Stomach (tissue), 9 donors: Measurements from ENCODE around the gene AMIGO3. TPM values are rescaled to one million over a fixed set of nuclear protein-coding genes. Genes with fewer than 3 reads are reported as not detected.

Source experiments
- DNase-seq, 2 donors: peaks; one replicate each; pipeline versions ENCODE4 v3.0.0 to v3.0.0-alpha.2; 2013 to 2019
- H3K27ac ChIP-seq, 5 donors: fragments of 200-600 bp in 4 of 5; sonication (generic) in 4 of 5; one replicate each; pipeline ENCODE4 v1.5.1; 2013 to 2019; ENCODE audit warnings: mild to moderate bottlenecking in 1 of 5, moderate library complexity in 1 of 5
- H3K27me3 ChIP-seq, 3 donors: fragments of 200-600 bp; sonication (generic); one replicate each; pipeline ENCODE4 v1.5.1; 2017 to 2019; ENCODE audit warnings: mixed run types in 1 of 3
- H3K36me3 ChIP-seq, 4 donors: fragments of 200-600 bp; sonication (generic); 1 replicate in 3 of 4; 2 replicates in 1 of 4; pipeline ENCODE4 v1.5.1; 2016 to 2019
- H3K4me1 ChIP-seq, 4 donors: fragments of 200-600 bp; sonication (generic); one replicate each; pipeline ENCODE4 v1.5.1; 2016 to 2019
- H3K4me3 ChIP-seq, 4 donors: fragments of 200-600 bp; sonication (generic) in 3 of 4; one replicate each; pipeline ENCODE4 v1.5.1; 2016 to 2019; ENCODE audit warnings: mild to moderate bottlenecking in 1 of 4
- H3K9me3 ChIP-seq, 4 donors: fragments of 200-600 bp; sonication (generic); one replicate each; pipeline ENCODE4 v1.5.1; 2016 to 2019
- EP300 ChIP-seq: sonication (generic); formaldehyde crosslinking; IDR thresholded peaks from one replicate; pipeline ENCODE4 v1.6.1; 2017; ENCODE audit warnings: antibody characterized with exemption
- POLR2A ChIP-seq, 4 donors: fragments of 450-650 bp; IDR thresholded peaks; one replicate each; pipeline ENCODE4 v1.6.1; 2016; ENCODE audit warnings: antibody characterized with exemption in 4 of 4, control low read depth in 2 of 4, mild to moderate bottlenecking in 1 of 4, moderate library complexity in 1 of 4
- POLR2AphosphoS5 ChIP-seq, 3 donors: sonication (generic); formaldehyde crosslinking; IDR thresholded peaks; one replicate each; pipeline ENCODE4 v1.6.1; 2016; ENCODE audit warnings: antibody characterized with exemption in 3 of 3
- WGBS, 5 donors: extraction: QIAGEN DNeasy Blood & Tissue Kit in 3 of 5; methylation state at CpG; one replicate each; pipeline versions ENCODE4 v1.1.5 to v1.1.7; 2013 to 2018; 5-methylcytosine and 5-hydroxymethylcytosine counted together
- intact Hi-C: fragments of 100-400 bp; cut with DNase I; formaldehyde crosslinking; loops from one replicate; pipeline ENCODE4 v1.15.1; 2023; ENCODE audit warnings: low total_unique reads
- polyA plus RNA-seq, 3 donors: library from polyadenylated mRNA; stranded (reverse); fragments of 200-250 nt; gene quantifications; one replicate each; pipeline ENCODE4 v1.2.3, GENCODE V29; 2013
- total RNA-seq, 5 donors: library from RNA; depleted of rRNA; stranded (reverse); fragments of >200 nt; gene quantifications; one replicate each; pipeline versions ENCODE4 v1.1.0 to v1.2.3, GENCODE V29; 2014 to 2016
- TF ChIP-seq, protein P1 (sequence below), 7 experiments: fragments of 450-650 bp in 4 of 7; fragments of 200-600 bp in 3 of 7; sonication (generic) in 3 of 7; IDR thresholded peaks; one replicate each; pipeline ENCODE4 v1.5.1; 2016 to 2019; ENCODE audit warnings: antibody characterized with exemption in 7 of 7, control low read depth in 2 of 7, mild to moderate bottlenecking in 1 of 7
- donor health status: healthy with polysubstance abuse.
- donor health status: Bipolar disorder and iron deficiency.
- donor health status: healthy.

Gene AMIGO3
- total and polyA plus RNA-seq, 8 donors: 0.19 to 1.3 (median 0.80) TPM; not detected in 4

DNA sequence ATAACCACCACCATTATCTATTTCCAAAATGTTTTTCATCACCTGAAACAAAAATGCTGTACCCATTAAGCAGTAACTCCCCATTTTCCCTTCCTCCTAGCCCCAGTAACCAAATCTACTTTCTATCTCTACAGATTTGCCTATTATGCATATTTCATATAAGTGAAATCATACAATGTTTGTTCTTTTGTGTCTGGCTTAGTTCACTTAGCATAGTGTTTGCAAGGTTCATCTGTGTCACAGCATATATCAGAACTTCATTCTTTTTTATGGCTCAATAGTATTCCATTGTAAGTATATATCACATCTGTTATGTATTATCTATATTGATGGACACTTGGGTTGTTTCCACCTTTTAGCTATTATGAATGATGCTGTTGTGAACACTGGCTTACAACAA lies 20.9 kb upstream of the AMIGO3 start:
- intact Hi-C loops: no loop called here

DNA sequence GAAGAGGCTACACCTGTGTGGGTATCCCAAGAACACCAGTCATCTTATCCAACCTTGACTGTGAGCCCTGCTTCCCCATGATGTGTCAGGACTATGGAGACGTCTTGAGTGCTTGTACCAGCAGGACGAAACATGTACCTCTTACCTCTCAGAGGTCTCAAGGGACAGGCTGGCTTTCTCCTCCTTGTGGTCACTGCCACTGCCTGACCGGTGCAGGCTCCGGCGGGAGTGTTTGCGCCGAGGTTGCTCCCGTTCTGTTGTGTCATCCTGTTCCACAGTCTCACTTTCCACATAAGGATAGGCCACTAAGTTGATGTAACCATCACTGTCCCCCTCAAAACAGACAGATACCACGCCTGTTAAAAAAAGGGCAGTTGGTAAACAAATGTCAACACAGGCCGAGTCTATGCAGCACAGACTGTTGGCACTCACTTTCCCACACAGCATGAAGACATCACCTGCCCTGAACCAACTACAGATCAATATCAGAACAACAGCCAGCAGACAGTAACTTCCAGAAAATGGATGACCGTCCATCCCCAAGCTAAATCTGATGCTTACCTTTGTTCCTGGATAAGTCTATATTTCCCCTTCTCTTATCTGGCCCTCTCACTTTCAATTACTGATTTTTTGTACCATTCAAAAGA lies 18.7 kb upstream of the AMIGO3 start:
- WGBS, 5 donors: 92 to 95% (median 94%) methylated on average over 11 of the region's 11 CpGs
- intact Hi-C loops: no loop called here
- no peaks in the 10 kb centered on the region for H3K4me1 ChIP-seq
- no peak overlapping the region for H3K4me3 ChIP-seq
- peaks cover 36 to 92% (median 83%) of the 10 kb centered on the region in 4 donors for H3K36me3 ChIP-seq
- no peaks in the 10 kb centered on the region for H3K9me3 ChIP-seq
- no peak for DNase-seq
- H3K27me3 ChIP-seq: no peaks in the 10 kb centered on the region
- TF ChIP-seq POLR2AphosphoS5 (IDR thresholded peaks at IDR 0.05) (no peak), POLR2A (IDR thresholded peaks at IDR 0.05) (no peak), EP300 (no peak)
- TF ChIP-seq, protein P1, sequence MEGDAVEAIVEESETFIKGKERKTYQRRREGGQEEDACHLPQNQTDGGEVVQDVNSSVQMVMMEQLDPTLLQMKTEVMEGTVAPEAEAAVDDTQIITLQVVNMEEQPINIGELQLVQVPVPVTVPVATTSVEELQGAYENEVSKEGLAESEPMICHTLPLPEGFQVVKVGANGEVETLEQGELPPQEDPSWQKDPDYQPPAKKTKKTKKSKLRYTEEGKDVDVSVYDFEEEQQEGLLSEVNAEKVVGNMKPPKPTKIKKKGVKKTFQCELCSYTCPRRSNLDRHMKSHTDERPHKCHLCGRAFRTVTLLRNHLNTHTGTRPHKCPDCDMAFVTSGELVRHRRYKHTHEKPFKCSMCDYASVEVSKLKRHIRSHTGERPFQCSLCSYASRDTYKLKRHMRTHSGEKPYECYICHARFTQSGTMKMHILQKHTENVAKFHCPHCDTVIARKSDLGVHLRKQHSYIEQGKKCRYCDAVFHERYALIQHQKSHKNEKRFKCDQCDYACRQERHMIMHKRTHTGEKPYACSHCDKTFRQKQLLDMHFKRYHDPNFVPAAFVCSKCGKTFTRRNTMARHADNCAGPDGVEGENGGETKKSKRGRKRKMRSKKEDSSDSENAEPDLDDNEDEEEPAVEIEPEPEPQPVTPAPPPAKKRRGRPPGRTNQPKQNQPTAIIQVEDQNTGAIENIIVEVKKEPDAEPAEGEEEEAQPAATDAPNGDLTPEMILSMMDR (IDR thresholded peaks at IDR 0.05): no peak
- H3K27ac ChIP-seq: no peak overlapping the region

More for the DNA sequence above, 20.9 kb upstream of the AMIGO3 start:
- peaks cover 0 to 7% (median 0%) of the 10 kb centered on the region in 4 donors for H3K4me1 ChIP-seq
- no peaks in the 10 kb centered on the region for H3K27me3 ChIP-seq
- H3K36me3 ChIP-seq: peaks cover 25 to 81% (median 78%) of the 10 kb centered on the region in 4 donors
- TF ChIP-seq POLR2AphosphoS5 (IDR thresholded peaks at IDR 0.05) (no peak), POLR2A (IDR thresholded peaks at IDR 0.05) (no peak), EP300 (no peak)
- TF ChIP-seq, protein P1 (IDR thresholded peaks at IDR 0.05): no peak
- H3K4me3 ChIP-seq: no peak overlapping the region
- H3K27ac ChIP-seq: no peak overlapping the region
- DNase-seq: no peak
- no peaks in the 10 kb centered on the region for H3K9me3 ChIP-seq

DNA sequence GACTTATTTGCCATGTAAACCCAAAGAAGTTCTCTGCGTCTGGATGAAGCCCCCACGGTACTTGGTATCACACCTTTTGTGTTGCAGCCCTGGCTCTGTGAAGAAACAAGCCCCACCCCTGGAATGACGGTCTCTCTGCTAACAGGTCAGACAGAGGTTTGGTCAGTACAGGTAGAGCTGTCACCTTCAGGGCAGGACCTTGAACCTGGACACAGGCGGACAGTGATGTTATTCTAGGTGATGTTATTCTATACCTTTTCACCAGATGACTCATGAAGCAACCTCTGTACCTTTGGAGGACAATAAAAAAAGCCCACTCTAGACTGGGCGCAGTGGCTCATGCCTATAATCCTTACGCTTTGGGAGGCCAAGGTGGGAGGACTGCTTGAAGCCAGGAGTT lies 15.3 kb upstream of the AMIGO3 start:
- no peaks in the 10 kb centered on the region for H3K9me3 ChIP-seq
- H3K4me1 ChIP-seq: no peaks in the 10 kb centered on the region
- H3K36me3 ChIP-seq: peaks cover 52 to 95% (median 95%) of the 10 kb centered on the region in 4 donors
- H3K4me3 ChIP-seq: no peak overlapping the region
- intact Hi-C loops: no loop called here
- TF ChIP-seq POLR2A (IDR thresholded peaks at IDR 0.05) (no peak), EP300 (no peak), POLR2AphosphoS5 (IDR thresholded peaks at IDR 0.05) (no peak)
- TF ChIP-seq, protein P1 (IDR thresholded peaks at IDR 0.05): no peak
- no peak overlapping the region for H3K27ac ChIP-seq
- DNase-seq: peak in 1 of 2 donors; percentile 11
- 89 to 95% (median 93%) methylated on average over 6 of the region's 6 CpGs for WGBS, 5 donors
- H3K27me3 ChIP-seq: no peaks in the 10 kb centered on the region

DNA sequence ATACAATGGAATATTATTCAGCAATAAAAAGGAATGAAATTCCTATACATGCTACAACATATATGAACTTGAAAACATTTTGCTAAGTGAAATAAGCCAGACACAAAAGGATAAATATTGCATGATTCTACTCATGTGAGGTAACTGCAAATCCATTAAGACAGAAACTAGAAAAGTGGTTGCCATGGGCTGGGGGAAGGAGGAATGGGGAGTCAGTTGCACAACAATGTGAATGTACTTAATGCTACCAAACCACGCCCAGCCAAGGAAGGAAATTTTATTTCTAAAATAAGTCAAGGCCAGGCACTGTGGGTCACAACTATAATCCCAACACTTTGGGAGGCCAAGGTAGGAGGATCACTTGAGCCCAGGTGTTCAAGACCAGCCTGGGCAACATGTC lies 14.1 kb upstream of the AMIGO3 start:
- Histone ChIP-seq H3K27me3 (no peaks in the 10 kb centered on the region), H3K4me1 (no peaks in the 10 kb centered on the region), H3K9me3 (no peaks in the 10 kb centered on the region), H3K4me3 (no peak overlapping the region), H3K27ac (no peak overlapping the region), H3K36me3 (peaks cover 52 to 99% (median 95%) of the 10 kb centered on the region in 4 donors)
- intact Hi-C loops: no loop called here
- TF ChIP-seq, protein P1 (IDR thresholded peaks at IDR 0.05): no peak
- TF ChIP-seq EP300 (no peak), POLR2AphosphoS5 (IDR thresholded peaks at IDR 0.05) (no peak), POLR2A (IDR thresholded peaks at IDR 0.05) (no peak)
- no peak for DNase-seq
- WGBS, 5 donors: 83 to 97% (median 93%) methylated on average over 1 of the region's 1 CpG
